IMR-90 (cell line): ENCODE results near the gene VTCN1. TPM values are rescaled to one million over a fixed set of nuclear protein-coding genes. Genes with fewer than 3 reads are reported as not detected.

ENCODE experiments used
- ATAC-seq: fragments of 200-7000 bp; cut with Tn5 transposase; 2 replicates; pipeline ENCODE4 v1.9.1; 2020; ENCODE audit warnings: low read depth, mild to moderate bottlenecking, moderate library complexity
- BruUV-seq: library from RNA; stranded (reverse); fragments of 400-500 nt; replicated peaks from 2 replicates; lab custom pipeline; 2021; lab: Mats Ljungman, UMichigan
- CTCF ChIA-PET: fragments of 300-600 bp; formaldehyde crosslinking; extraction: SDS; loops from one replicate; lab custom pipeline; 2021; ENCODE audit warnings: antibody characterized with exemption; lab: Yijun Ruan, JAX
- POLR2A ChIA-PET: fragments of 300-600 bp; sonication (Branson Sonifier 250); formaldehyde crosslinking; loops from one replicate; lab custom pipeline; 2022; ENCODE audit warnings: antibody characterized with exemption; ENCODE audit not compliant: unreplicated experiment; lab: Charles Lee
- DNase-seq: peaks from one replicate; pipeline ENCODE4 v3.0.0; 2013
- H2AFZ ChIP-seq: replicated peaks from 2 replicates; pipeline ENCODE3; 2013; ENCODE audit warnings: low read length, mild to moderate bottlenecking; ENCODE audit not compliant: poor library complexity
- H2AK5ac ChIP-seq: 2 replicates; pipeline ENCODE4 v1.6.1; 2013; ENCODE audit warnings: low read depth, low read length, inconsistent platforms
- H2AK9ac ChIP-seq: replicated peaks from 2 replicates; pipeline ENCODE3; 2013; ENCODE audit warnings: mild to moderate bottlenecking, low read depth, low read length, moderate library complexity; ENCODE audit not compliant: poor library complexity
- H2BK120ac ChIP-seq: 2 replicates; pipeline ENCODE4 v1.6.1; 2013; ENCODE audit warnings: low read depth, low read length, inconsistent platforms
- H2BK15ac ChIP-seq: 3 replicates; pipeline ENCODE4 v1.6.1; 2013; ENCODE audit warnings: low read depth, low read length, inconsistent platforms
- H2BK20ac ChIP-seq: 2 replicates; pipeline ENCODE4 v1.6.1; 2013; ENCODE audit warnings: low read depth, mild to moderate bottlenecking, inconsistent platforms, low read length, moderate library complexity
- H2BK5ac ChIP-seq: 2 replicates; pipeline ENCODE4 v1.6.1; 2013; ENCODE audit warnings: mild to moderate bottlenecking, low read depth, low read length, inconsistent platforms; ENCODE audit not compliant: poor library complexity, severe bottlenecking
- H3K14ac ChIP-seq: replicated peaks from 2 replicates; pipeline ENCODE4 v1.6.1; 2013; ENCODE audit warnings: low read depth, low read length, inconsistent platforms
- H3K18ac ChIP-seq: 2 replicates; pipeline ENCODE4 v1.6.1; 2013; ENCODE audit warnings: low read depth, low read length, control low read depth
- H3K23ac ChIP-seq: 2 replicates; pipeline ENCODE4 v1.6.1; 2013; ENCODE audit warnings: low read depth, low read length, inconsistent platforms
- H3K27ac ChIP-seq: 2 replicates; pipeline ENCODE4 v1.5.1; 2013; ENCODE audit warnings: mild to moderate bottlenecking, control low read depth, low read length; ENCODE audit not compliant: insufficient read depth
- H3K27me3 ChIP-seq: 2 replicates; pipeline ENCODE4 v1.6.1; 2013; ENCODE audit warnings: low read length; ENCODE audit not compliant: control insufficient read depth, insufficient read depth
- H3K36me3 ChIP-seq: 2 replicates; pipeline ENCODE4 v1.6.1; 2013; ENCODE audit warnings: low read length, mixed read lengths; ENCODE audit not compliant: control insufficient read depth, insufficient read depth
- H3K4ac ChIP-seq: 2 replicates; pipeline ENCODE4 v1.6.1; 2013; ENCODE audit warnings: low read depth, low read length, inconsistent platforms
- H3K4me1 ChIP-seq: 2 replicates; pipeline ENCODE4 v1.6.1; 2013; ENCODE audit warnings: low read length, mixed read lengths; ENCODE audit not compliant: control insufficient read depth, insufficient read depth
- H3K4me2 ChIP-seq: 2 replicates; pipeline ENCODE4 v1.6.1; 2013; ENCODE audit warnings: low read depth, mild to moderate bottlenecking, control low read depth, low read length, moderate library complexity
- H3K4me3 ChIP-seq: 2 replicates; pipeline ENCODE4 v1.5.1; 2013; ENCODE audit warnings: low read depth, mild to moderate bottlenecking, control low read depth, low read length, moderate library complexity; ENCODE audit not compliant: insufficient read depth
- H3K56ac ChIP-seq: 2 replicates; pipeline ENCODE4 v1.6.1; 2013; ENCODE audit warnings: low read length, inconsistent platforms; ENCODE audit not compliant: insufficient read depth; ENCODE audit errors: extremely low read depth
- H3K79me1 ChIP-seq, 2 experiments: 2 replicates each; pipeline ENCODE4 v1.6.1; 2013; ENCODE audit warnings: low read length in 2 of 2, inconsistent platforms in 1 of 2, low read depth in 1 of 2
- H3K9ac ChIP-seq: 2 replicates; pipeline ENCODE4 v1.6.1; 2013; ENCODE audit warnings: low read depth, low read length, control low read depth
- H3K9me1 ChIP-seq: 2 replicates; pipeline ENCODE4 v1.6.1; 2013; ENCODE audit warnings: low read length, inconsistent platforms; ENCODE audit not compliant: insufficient read depth
- H3K9me3 ChIP-seq: 2 replicates; pipeline ENCODE4 v1.6.1; 2013; ENCODE audit warnings: low read length; ENCODE audit not compliant: control insufficient read depth, insufficient read depth
- H4K20me1 ChIP-seq: 2 replicates; pipeline ENCODE4 v1.6.1; 2013; ENCODE audit warnings: low read length, inconsistent platforms; ENCODE audit not compliant: insufficient read depth
- H4K5ac ChIP-seq: 2 replicates; pipeline ENCODE4 v1.6.1; 2013; ENCODE audit warnings: mild to moderate bottlenecking, low read depth, low read length, control low read depth
- H4K8ac ChIP-seq, 2 experiments: 2 replicates each; pipeline ENCODE4 v1.6.1; 2013; ENCODE audit warnings: low read depth in 2 of 2, low read length in 2 of 2, control low read depth in 1 of 2, inconsistent platforms in 1 of 2
- H4K91ac ChIP-seq: 2 replicates; pipeline ENCODE4 v1.6.1; 2013; ENCODE audit warnings: low read depth, low read length, inconsistent platforms; ENCODE audit not compliant: insufficient read depth
- BHLHE40 ChIP-seq: fragments of 150-350 bp; IDR thresholded peaks from 2 replicates; pipeline ENCODE4 v1.6.1; 2016; ENCODE audit warnings: mild to moderate bottlenecking, low read depth, low read length
- CEBPB ChIP-seq: IDR thresholded peaks from 2 replicates; pipeline ENCODE4 v1.6.1; 2012; ENCODE audit warnings: low read depth, low read length, improper control_type of control experiment
- ELK1 ChIP-seq: fragments of 150-350 bp; IDR thresholded peaks from 2 replicates; pipeline ENCODE4 v1.6.1; 2016; ENCODE audit warnings: low read depth, mild to moderate bottlenecking, low read length, moderate library complexity, borderline replicate concordance
- FOS ChIP-seq: fragments of 150-350 bp; IDR thresholded peaks from 2 replicates; pipeline ENCODE4 v1.6.1; 2016; ENCODE audit warnings: low read depth, low read length
- MAFK ChIP-seq: IDR thresholded peaks from 2 replicates; pipeline ENCODE4 v1.6.1; 2012; ENCODE audit warnings: low read depth, low read length, improper control_type of control experiment
- MAZ ChIP-seq: IDR thresholded peaks from 2 replicates; pipeline ENCODE4 v1.6.1; 2012; ENCODE audit warnings: low read depth, mild to moderate bottlenecking, low read length, improper control_type of control experiment, moderate library complexity, borderline replicate concordance
- MXI1 ChIP-seq: IDR thresholded peaks from 2 replicates; pipeline ENCODE4 v1.6.1; 2012; ENCODE audit warnings: low read depth, mild to moderate bottlenecking, low read length, moderate library complexity, borderline replicate concordance
- NFE2L2 ChIP-seq: fragments of 150-350 bp; IDR thresholded peaks from 2 replicates; pipeline ENCODE4 v1.6.1; 2016; ENCODE audit warnings: low read depth, mild to moderate bottlenecking, low read length
- POLR2A ChIP-seq: IDR thresholded peaks from 2 replicates; pipeline ENCODE4 v1.6.1; 2012; ENCODE audit warnings: mild to moderate bottlenecking, low read depth, low read length
- RAD21 ChIP-seq: IDR thresholded peaks from 2 replicates; pipeline ENCODE4 v1.6.1; 2012; ENCODE audit warnings: low read length, improper control_type of control experiment
- RFX5 ChIP-seq: IDR thresholded peaks from 2 replicates; pipeline ENCODE4 v1.8.0; 2012; ENCODE audit warnings: low read depth, mild to moderate bottlenecking, low read length, moderate library complexity
- SMC3 ChIP-seq: fragments of 150-350 bp; IDR thresholded peaks from 2 replicates; pipeline ENCODE4 v1.6.1; 2016; ENCODE audit warnings: low read depth, mild to moderate bottlenecking, antibody characterized with exemption, low read length, moderate library complexity
- WGBS, 2 experiments: methylation state at CpG; one replicate each; pipeline versions ENCODE4 v1.1.5 to v1.1.7; 2013; ENCODE audit warnings: missing lambda C conversion rate in 2 of 2; ENCODE audit not compliant: insufficient read length in 1 of 2; ENCODE audit errors: extremely low coverage in 2 of 2; 5-methylcytosine and 5-hydroxymethylcytosine counted together
- dilution Hi-C: fragments of 300-500 bp; cut with HindIII; formaldehyde crosslinking; loops from one replicate; pipeline ENCODE4 v1.14.3; 2018; ENCODE audit warnings: low sequenced_read_pairs; ENCODE audit not compliant: unreplicated experiment
- in situ Hi-C: fragments of 300-500 bp; cut with MboI; formaldehyde crosslinking; loops from 3 replicates; pipeline ENCODE4 v1.14.3; 2019; ENCODE audit warnings: low sequenced_read_pairs, inconsistent platforms, mixed read lengths
- intact Hi-C: fragments of 100-400 bp; cut with micrococcal nuclease; formaldehyde crosslinking; loops from 2 replicates; pipeline ENCODE4 v1.10.0; 2022
- polyA plus RNA-seq, 3 experiments: library from polyadenylated mRNA; depleted of rRNA; stranded (reverse); fragments of >200 nt; gene quantifications; 2 replicates each; pipeline ENCODE4 v1.2.3, GENCODE V29; 2012; ENCODE audit warnings: low replicate concordance in 1 of 3
- total RNA-seq: library from RNA; depleted of rRNA; stranded (reverse); fragments of >200 nt; gene quantifications from 2 replicates; pipeline ENCODE4 v1.2.3, GENCODE V29; 2012
- TF ChIP-seq, protein P1 (sequence below): fragments of 150-350 bp; IDR thresholded peaks from 2 replicates; pipeline ENCODE4 v1.6.1; 2017; ENCODE audit warnings: mild to moderate bottlenecking, antibody characterized with exemption, low read length, low read depth

The VTCN1 gene
- total and polyA plus RNA-seq, 2 of the 4 experiments (the other 2 are of a cell fraction) = not detected

DNA sequence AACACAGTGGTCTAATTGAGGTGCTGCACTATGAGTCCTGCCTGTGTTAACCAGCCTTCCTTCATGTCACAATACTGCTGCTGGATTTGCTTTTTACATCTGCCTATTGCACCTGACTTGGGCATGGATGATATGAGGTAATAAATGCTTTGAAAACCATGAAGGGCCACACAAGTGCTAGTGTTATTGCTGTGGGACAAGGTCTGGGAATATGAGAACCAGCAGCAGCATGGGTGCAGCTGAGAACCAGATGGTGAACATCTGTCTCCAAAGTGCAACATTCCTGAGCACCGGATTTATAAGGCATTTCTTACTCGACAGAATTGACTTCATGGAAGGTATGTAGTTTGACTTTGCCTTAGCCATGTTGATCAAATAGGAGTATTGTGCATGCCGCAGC lies 105.7 kb downstream of the VTCN1 start:
- Histone ChIP-seq H2BK5ac (no peak overlapping the region), H2AK9ac (no peak overlapping the region), H3K4me3 (no peak overlapping the region), H3K27me3 (no peaks in the 10 kb centered on the region), H3K4me2 (no peak overlapping the region), H3K23ac (no peak overlapping the region), H3K79me1 (no peaks in the 10 kb centered on the region), H3K4ac (no peak overlapping the region), H3K9ac (no peak overlapping the region), H4K8ac (no peak overlapping the region), H2BK20ac (no peak overlapping the region), H3K27ac (no peak overlapping the region), H2BK15ac (no peak overlapping the region), H4K20me1 (no peaks in the 10 kb centered on the region), H3K18ac (no peak overlapping the region), H2AFZ (no peak overlapping the region), H4K91ac (no peak overlapping the region), H2BK120ac (no peak overlapping the region), H3K14ac (no peak overlapping the region), H3K9me1 (0 out of 2 replicates have a peak, but pooled peaks cover 2% of the 10 kb centered on the region), H4K5ac (no peak overlapping the region), H3K9me3 (no peaks in the 10 kb centered on the region), H2AK5ac (no peak overlapping the region), H3K56ac (no peak overlapping the region), H3K4me1 (no peaks in the 10 kb centered on the region), H3K36me3 (peaks cover 8% of the 10 kb centered on the region)
- intact Hi-C loops = no loop called here
- POLR2A ChIA-PET = no interaction called here
- WGBS, 2 experiments = 48% methylated on average over 2 of the region's 3 CpGs; no CpG with 5 or more reads in 1 of the 2 experiments
- no TSS peak for BruUV-seq
- ATAC-seq = no peak; the same call in 1 of the 2 replicates
- CTCF ChIA-PET = interaction anchor here (0.6 to 1.3 kb wide), 3 partner anchors 11 to 380 kb away, joined by 3 to 4 read pairs (median 3); no protein-coding TSS in a partner anchor
- DNase-seq = peak; percentile 62
- TF ChIP-seq RFX5 = no peak
- TF ChIP-seq POLR2A = no peak
- TF ChIP-seq RAD21 = no peak
- TF ChIP-seq SMC3 = no peak
- TF ChIP-seq BHLHE40 = no peak
- TF ChIP-seq FOS = no peak
- TF ChIP-seq ELK1 = no peak
- TF ChIP-seq CEBPB = no peak
- TF ChIP-seq, protein P1, sequence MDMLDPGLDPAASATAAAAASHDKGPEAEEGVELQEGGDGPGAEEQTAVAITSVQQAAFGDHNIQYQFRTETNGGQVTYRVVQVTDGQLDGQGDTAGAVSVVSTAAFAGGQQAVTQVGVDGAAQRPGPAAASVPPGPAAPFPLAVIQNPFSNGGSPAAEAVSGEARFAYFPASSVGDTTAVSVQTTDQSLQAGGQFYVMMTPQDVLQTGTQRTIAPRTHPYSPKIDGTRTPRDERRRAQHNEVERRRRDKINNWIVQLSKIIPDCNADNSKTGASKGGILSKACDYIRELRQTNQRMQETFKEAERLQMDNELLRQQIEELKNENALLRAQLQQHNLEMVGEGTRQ = no peak
- TF ChIP-seq MAFK = no peak
- TF ChIP-seq NFE2L2 = no peak
- no peak for TF ChIP-seq MAZ
- TF ChIP-seq MXI1 = no peak
- dilution Hi-C loops = no loop called here
- in situ Hi-C loops = no loop called here
